SU-DHL-6 (cell line): ENCODE measurements around the gene RAB6B.

ENCODE experiments used
- H2AFZ ChIP-seq: fragments of 200-600 bp; sonication (generic); 2 replicates; pipeline ENCODE4 v1.6.1; 2014; ENCODE audit warnings: low read depth, mild to moderate bottlenecking, moderate library complexity, mixed read lengths, antibody characterized with exemption, low read length; ENCODE audit not compliant: severe bottlenecking
- H3F3A ChIP-seq: fragments of 200-600 bp; shearing (Covaris generic); 2 replicates; pipeline ENCODE4 v1.6.0; 2016; ENCODE audit warnings: antibody characterized with exemption, mild to moderate bottlenecking; ENCODE audit not compliant: insufficient read depth
- H3K27ac ChIP-seq: fragments of 200-600 bp; sonication (generic); 2 replicates; pipeline ENCODE4 v1.5.1; 2016; ENCODE audit warnings: low read depth, mild to moderate bottlenecking, low read length, moderate library complexity, mixed read lengths
- H3K27me3 ChIP-seq: fragments of 200-600 bp; sonication (generic), shearing (Covaris generic); 2 replicates; pipeline ENCODE4 v1.6.0; 2014; ENCODE audit warnings: mild to moderate bottlenecking, low read length
- H3K36me3 ChIP-seq: fragments of 200-600 bp; sonication (generic); 2 replicates; pipeline ENCODE4 v1.6.1; 2014; ENCODE audit warnings: mild to moderate bottlenecking, low read length, mixed read lengths
- H3K4me2 ChIP-seq: fragments of 300-600, 200-600 bp; shearing (Covaris generic), sonication (generic); 2 replicates; pipeline ENCODE4 v1.6.0; 2014; ENCODE audit warnings: low read length, low read depth, mild to moderate bottlenecking; ENCODE audit not compliant: poor library complexity, severe bottlenecking
- H3K4me3 ChIP-seq: fragments of 200-600 bp; sonication (generic); 2 replicates; pipeline ENCODE4 v1.5.1; 2014; ENCODE audit warnings: antibody characterized with exemption, low read length, mild to moderate bottlenecking, mixed read lengths; ENCODE audit not compliant: insufficient read depth, poor library complexity, severe bottlenecking
- H3K79me2 ChIP-seq: fragments of 200-600 bp; sonication (generic); 2 replicates; pipeline ENCODE4 v1.6.1; 2014; ENCODE audit warnings: mild to moderate bottlenecking, low read length, moderate library complexity; ENCODE audit not compliant: insufficient read depth
- H3K9ac ChIP-seq: fragments of 200-600 bp; sonication (generic); 2 replicates; pipeline ENCODE4 v1.7.0; 2014; ENCODE audit warnings: mild to moderate bottlenecking, low read length
- H3K9me2 ChIP-seq: fragments of 200-600 bp; sonication (generic); replicated peaks from 2 replicates; pipeline ENCODE4 v1.6.1; 2014; ENCODE audit warnings: low read length; ENCODE audit not compliant: insufficient read depth
- H3K9me3 ChIP-seq: fragments of 200-600 bp; sonication (generic); 2 replicates; pipeline ENCODE4 v1.6.1; 2014; ENCODE audit warnings: low read length, mixed read lengths; ENCODE audit not compliant: insufficient read depth
- H4K20me1 ChIP-seq: fragments of 200-600 bp; sonication (generic); 2 replicates; pipeline ENCODE4 v1.6.1; 2014; ENCODE audit warnings: low read depth, mild to moderate bottlenecking, antibody characterized with exemption, low read length, moderate library complexity, mixed read lengths
- CTCF ChIP-seq: fragments of 200-600 bp; sonication (generic); IDR thresholded peaks from one replicate; pipeline ENCODE4 v1.5.1; 2017; ENCODE audit warnings: antibody characterized with exemption, mild to moderate bottlenecking, low read length, moderate library complexity; ENCODE audit not compliant: insufficient read depth, poor library complexity, severe bottlenecking
- EZH2phosphoT487 ChIP-seq: fragments of 200-600 bp; sonication (generic), shearing (Covaris generic); conservative IDR thresholded peaks from 2 replicates; pipeline ENCODE4 v1.6.1; 2018; ENCODE audit warnings: mild to moderate bottlenecking, antibody characterized with exemption, low read length, moderate library complexity, mixed read lengths

Gene RAB6B

GRCh38 chr3:133840055-133840737 is 55.5 kb downstream of the RAB6B start:
- Histone ChIP-seq H3K79me2 (no peaks in the 10 kb centered on the region), H3K4me3 (no peak overlapping the region)
- TF ChIP-seq EZH2phosphoT487 (no peak), CTCF (no peak)

GRCh38 chr3:133838916-133839800 is 56.5 kb downstream of the RAB6B start:
- H3K4me2 ChIP-seq, result no peak overlapping the region
- no peaks in the 10 kb centered on the region for H3K79me2 ChIP-seq
- no peaks in the 10 kb centered on the region for H3F3A ChIP-seq
- H3K4me3 ChIP-seq, result no peak overlapping the region
- H3K9me2 ChIP-seq, result no peaks in the 10 kb centered on the region
- no peak for TF ChIP-seq EZH2phosphoT487
- no peak for TF ChIP-seq CTCF
- H2AFZ ChIP-seq, result no peak overlapping the region
- no peaks in the 10 kb centered on the region for H3K36me3 ChIP-seq
- no peaks in the 10 kb centered on the region for H3K27me3 ChIP-seq
- H4K20me1 ChIP-seq, result no peaks in the 10 kb centered on the region
- H3K27ac ChIP-seq, result no peak overlapping the region
- H3K9ac ChIP-seq, result no peak overlapping the region
- H3K9me3 ChIP-seq, result no peaks in the 10 kb centered on the region

More at GRCh38 chr3:133840055-133840737, 55.5 kb downstream of the RAB6B start:
- Histone ChIP-seq H3K4me2 (no peak overlapping the region), H3K36me3 (no peaks in the 10 kb centered on the region), H3K27ac (no peak overlapping the region), H3K9ac (no peak overlapping the region), H3K9me2 (no peaks in the 10 kb centered on the region), H3F3A (no peaks in the 10 kb centered on the region), H2AFZ (no peak overlapping the region), H4K20me1 (no peaks in the 10 kb centered on the region), H3K27me3 (no peaks in the 10 kb centered on the region), H3K9me3 (no peaks in the 10 kb centered on the region)

- Histone ChIP-seq H2AFZ (no peak overlapping the region), H3K36me3 (no peaks in the 10 kb centered on the region), H3K4me3 (no peak overlapping the region), H3K9me3 (no peaks in the 10 kb centered on the region), H3K9ac (no peak overlapping the region), H4K20me1 (no peaks in the 10 kb centered on the region), H3K27ac (no peak overlapping the region), H3F3A (no peaks in the 10 kb centered on the region), H3K27me3 (no peaks in the 10 kb centered on the region), H3K4me2 (no peak overlapping the region), H3K9me2 (no peaks in the 10 kb centered on the region), H3K79me2 (no peaks in the 10 kb centered on the region)
- TF ChIP-seq EZH2phosphoT487 (no peak), CTCF (no peak)
Measured at GRCh38 chr3:133838296-133838789, 57.3 kb downstream of the RAB6B start.
